Mucosa of descending colon (tissue), 3 donors: ENCODE data around the gene UST. TPM values are rescaled to one million over a fixed set of nuclear protein-coding genes. Genes with fewer than 3 reads are reported as not detected.
"Not testable (repeated sequence)": the region's sequence is repeated elsewhere in the genome, so short reads cannot be mapped to it uniquely, and the experiment has no call there.

ENCODE experiments used
- ATAC-seq: fragments of 200-7000 bp; cut with Tn5 transposase; one replicate; pipeline ENCODE4 v1.9.1; 2020; ENCODE audit warnings: mild to moderate bottlenecking, moderate library complexity
- DNase-seq, 3 donors: peaks; one replicate each; pipeline ENCODE4 v3.0.0-alpha.2; 2020
- H3K36me3 ChIP-seq: fragments of 200-600 bp; one replicate; pipeline ENCODE4 v1.8.0; 2021; ENCODE audit warnings: low read depth, mild to moderate bottlenecking
- H3K4me1 ChIP-seq: fragments of 200-600 bp; one replicate; pipeline ENCODE4 v1.8.0; 2021; ENCODE audit warnings: low read depth, mild to moderate bottlenecking
- H3K4me3 ChIP-seq: fragments of 200-600 bp; one replicate; pipeline ENCODE4 v1.8.0; 2021; ENCODE audit warnings: mild to moderate bottlenecking
- H3K9me3 ChIP-seq: fragments of 200-600 bp; one replicate; pipeline ENCODE4 v1.8.0; 2021; ENCODE audit warnings: mild to moderate bottlenecking
- intact Hi-C, 2 donors: fragments of 100-400 bp; cut with DNase I in 1 of 2; cut with micrococcal nuclease in 1 of 2; formaldehyde crosslinking; loops; one replicate each; pipeline versions ENCODE4 v1.11.0 to v1.11.1; 2022; cut with DNase I, micrococcal nuclease
- total RNA-seq, 3 donors: library from RNA; stranded (reverse); fragmentation: NEBNext Ultra II Directional in 2 of 3; extraction: Animal tissue kit (Norgen Biotek cat#: 25700) in 2 of 3; gene quantifications; one replicate each; pipeline versions ENCODE4 v1.2.1 to v1.2.4, GENCODE V29; 2021 to 2023
- TF ChIP-seq, protein P1 (sequence below): fragments of 200-600 bp; IDR thresholded peaks from one replicate; pipeline ENCODE4 v1.8.0; 2022; ENCODE audit warnings: antibody characterized with exemption, mild to moderate bottlenecking
- donor health status: DM: no; HTN: no; CAD: no; lungs with moderate emphysema.
- donor health status: DM: no; HTN: no; CAD: no.
- donor health status: DM: no; HTN: yes; CAD: no.

UST gene
- total RNA-seq, 3 donors from 2014 or later = 1.1 to 16.2 (median 2.1) TPM

DNA sequence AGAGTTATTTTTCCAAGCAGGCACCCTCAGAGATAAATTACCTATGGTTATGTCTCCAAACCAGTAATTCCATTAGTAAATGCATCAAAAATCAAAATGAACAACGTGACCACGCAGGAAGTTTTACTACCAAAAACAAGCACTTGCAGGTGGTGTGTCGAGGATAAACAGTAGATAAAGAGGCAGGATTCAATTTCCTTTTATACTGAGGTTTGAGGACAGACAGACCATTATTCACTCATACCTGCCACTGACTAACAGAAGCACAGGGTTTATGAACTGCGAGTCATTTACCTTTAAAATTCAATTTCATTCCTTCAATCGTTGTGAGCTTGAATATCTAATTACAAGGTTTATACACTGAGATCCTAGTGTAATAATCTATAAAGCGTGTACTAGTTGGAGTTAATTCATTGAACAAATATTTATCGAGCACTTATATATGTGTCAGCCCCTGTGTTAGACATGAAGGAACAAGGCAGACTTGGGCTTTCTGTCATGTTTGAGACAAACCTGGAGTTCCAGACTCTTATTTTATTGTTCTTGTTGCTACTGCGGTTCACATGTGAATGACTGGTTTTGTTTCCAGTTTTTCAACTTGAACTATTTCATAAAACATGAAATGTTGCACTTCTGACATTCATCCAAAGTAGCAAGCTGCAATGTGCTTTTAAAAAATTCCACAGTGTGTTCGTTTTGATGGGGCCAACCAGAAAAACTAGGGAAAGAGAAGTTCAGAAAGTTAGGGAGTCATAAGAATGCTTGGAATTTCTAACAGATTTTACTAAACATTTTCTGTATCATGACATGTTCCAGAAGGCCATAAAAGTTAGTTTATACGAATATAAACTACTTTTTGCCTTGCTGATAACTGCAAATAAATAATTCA is 205.6 kb downstream of the UST start:
- TF ChIP-seq, protein P1, sequence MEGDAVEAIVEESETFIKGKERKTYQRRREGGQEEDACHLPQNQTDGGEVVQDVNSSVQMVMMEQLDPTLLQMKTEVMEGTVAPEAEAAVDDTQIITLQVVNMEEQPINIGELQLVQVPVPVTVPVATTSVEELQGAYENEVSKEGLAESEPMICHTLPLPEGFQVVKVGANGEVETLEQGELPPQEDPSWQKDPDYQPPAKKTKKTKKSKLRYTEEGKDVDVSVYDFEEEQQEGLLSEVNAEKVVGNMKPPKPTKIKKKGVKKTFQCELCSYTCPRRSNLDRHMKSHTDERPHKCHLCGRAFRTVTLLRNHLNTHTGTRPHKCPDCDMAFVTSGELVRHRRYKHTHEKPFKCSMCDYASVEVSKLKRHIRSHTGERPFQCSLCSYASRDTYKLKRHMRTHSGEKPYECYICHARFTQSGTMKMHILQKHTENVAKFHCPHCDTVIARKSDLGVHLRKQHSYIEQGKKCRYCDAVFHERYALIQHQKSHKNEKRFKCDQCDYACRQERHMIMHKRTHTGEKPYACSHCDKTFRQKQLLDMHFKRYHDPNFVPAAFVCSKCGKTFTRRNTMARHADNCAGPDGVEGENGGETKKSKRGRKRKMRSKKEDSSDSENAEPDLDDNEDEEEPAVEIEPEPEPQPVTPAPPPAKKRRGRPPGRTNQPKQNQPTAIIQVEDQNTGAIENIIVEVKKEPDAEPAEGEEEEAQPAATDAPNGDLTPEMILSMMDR = no peak

DNA sequence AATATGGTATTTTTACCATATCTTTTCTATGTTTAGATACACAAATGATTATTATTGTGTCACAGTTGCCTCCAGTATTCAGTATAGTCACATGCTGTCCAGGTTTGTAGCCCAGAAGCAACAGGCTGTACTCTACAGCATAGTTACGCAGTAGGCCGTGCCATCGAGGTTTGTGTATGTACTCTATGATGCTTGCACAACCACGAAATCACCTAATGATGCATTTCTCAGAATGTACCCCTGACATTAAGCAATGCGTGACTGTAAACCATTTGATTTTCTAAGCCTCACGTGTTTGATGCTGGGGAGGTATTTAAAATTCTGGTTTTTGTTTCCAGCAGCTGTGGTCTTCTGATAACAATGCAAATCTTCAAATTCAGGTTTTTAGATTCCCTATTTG is 207.6 kb downstream of the UST start:
- TF ChIP-seq, protein P1 = no peak

More for the DNA sequence above, 205.6 kb downstream of the UST start:
- DNase-seq = no peak
- ATAC-seq = no peak
- Histone ChIP-seq H3K9me3 (no peaks in the 10 kb centered on the region), H3K4me1 (no peaks in the 10 kb centered on the region), H3K4me3 (no peak overlapping the region), H3K36me3 (no peaks in the 10 kb centered on the region)
- intact Hi-C loops = loop anchor here in 1 of 2 donors (10.0 kb wide), 1 partner anchor 378 kb away; no protein-coding TSS in a partner anchor

DNA sequence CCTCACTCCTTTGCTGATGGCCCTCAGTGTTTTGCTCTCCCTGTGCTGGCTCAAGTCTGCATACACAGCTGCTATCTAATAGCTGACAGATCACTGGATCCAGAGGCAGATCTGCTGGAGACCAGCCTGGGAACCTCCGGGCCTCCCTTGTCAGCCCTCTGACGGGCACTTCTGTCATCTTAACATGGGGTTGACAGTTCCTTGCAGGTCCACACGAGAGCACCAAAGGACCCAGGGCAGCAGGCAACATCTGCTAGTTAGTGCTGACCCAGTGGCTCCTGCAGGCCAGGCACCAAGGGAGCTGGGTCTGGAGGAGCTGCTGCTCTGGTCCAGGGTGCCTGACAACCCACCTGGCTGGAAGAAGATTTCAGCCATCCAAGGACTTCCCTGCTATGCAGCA is 208.1 kb downstream of the UST start:
- ATAC-seq = no peak
- DNase-seq = no peak
- TF ChIP-seq, protein P1 = no peak
- no peaks in the 10 kb centered on the region for H3K36me3 ChIP-seq
- no peaks in the 10 kb centered on the region for H3K9me3 ChIP-seq
- intact Hi-C loops = loop anchor here in 1 of 2 donors (10.0 kb wide), 1 partner anchor 380 kb away; no protein-coding TSS in a partner anchor
- H3K4me1 ChIP-seq = no peaks in the 10 kb centered on the region
- no peak overlapping the region for H3K4me3 ChIP-seq

More for the DNA sequence above, 207.6 kb downstream of the UST start:
- ATAC-seq (no peak), DNase-seq (no peak)
- Histone ChIP-seq H3K9me3 (no peaks in the 10 kb centered on the region), H3K4me3 (no peak overlapping the region), H3K4me1 (no peaks in the 10 kb centered on the region), H3K36me3 (no peaks in the 10 kb centered on the region)
- intact Hi-C loops = loop anchor here in 1 of 2 donors (10.0 kb wide), 1 partner anchor 380 kb away; no protein-coding TSS in a partner anchor

DNA sequence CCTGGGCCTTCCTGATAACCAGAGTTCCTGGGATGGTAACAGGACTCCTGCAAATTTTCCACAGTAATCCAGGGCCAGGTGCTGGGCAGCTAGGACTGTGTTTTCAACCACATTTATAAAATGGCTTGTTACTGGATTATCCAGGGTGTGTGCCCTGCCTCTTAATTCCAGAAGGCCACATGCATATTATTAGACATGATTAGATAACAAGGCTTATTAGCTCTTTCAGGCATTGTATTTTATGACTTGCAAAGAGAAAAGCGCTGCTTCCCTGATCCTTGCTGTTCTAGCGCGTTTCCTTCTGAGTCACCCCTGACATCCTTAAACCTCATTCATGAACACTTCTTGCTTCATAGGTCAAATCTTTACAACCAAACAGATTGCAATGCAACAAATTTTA is 208.6 kb downstream of the UST start:
- DNase-seq (no peak), ATAC-seq (no peak)
- TF ChIP-seq, protein P1 = no peak
- intact Hi-C loops = loop anchor here in 1 of 2 donors (10.0 kb wide), 1 partner anchor 381 kb away; no protein-coding TSS in a partner anchor
- Histone ChIP-seq H3K9me3 (no peaks in the 10 kb centered on the region), H3K36me3 (no peaks in the 10 kb centered on the region), H3K4me3 (no peak overlapping the region), H3K4me1 (no peaks in the 10 kb centered on the region)

DNA sequence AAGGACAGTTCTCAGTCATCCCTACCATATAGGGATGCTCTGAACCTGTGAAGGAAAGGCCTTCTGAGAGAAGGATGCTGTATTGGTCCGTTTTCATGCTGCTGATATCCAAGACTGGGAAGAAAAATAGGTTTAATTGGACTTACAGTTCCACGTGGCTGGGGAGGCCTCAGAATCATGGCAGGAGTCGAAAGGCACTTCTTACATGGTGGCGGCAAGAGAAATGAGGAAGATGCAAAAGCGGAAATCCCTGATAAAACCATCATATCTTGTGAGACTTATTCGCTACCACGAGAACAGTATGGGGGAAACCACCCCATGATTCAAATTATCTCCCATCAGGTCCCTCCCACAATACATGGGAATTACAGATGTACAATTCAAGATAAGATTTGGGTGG is 209.3 kb downstream of the UST start:
- not testable (repeated sequence) for ATAC-seq, H3K9me3 ChIP-seq, H3K36me3 ChIP-seq, DNase-seq, H3K4me3 ChIP-seq, H3K4me1 ChIP-seq
- intact Hi-C loops = loop anchor here in 1 of 2 donors (10.0 kb wide), 1 partner anchor 381 kb away; no protein-coding TSS in a partner anchor

DNA sequence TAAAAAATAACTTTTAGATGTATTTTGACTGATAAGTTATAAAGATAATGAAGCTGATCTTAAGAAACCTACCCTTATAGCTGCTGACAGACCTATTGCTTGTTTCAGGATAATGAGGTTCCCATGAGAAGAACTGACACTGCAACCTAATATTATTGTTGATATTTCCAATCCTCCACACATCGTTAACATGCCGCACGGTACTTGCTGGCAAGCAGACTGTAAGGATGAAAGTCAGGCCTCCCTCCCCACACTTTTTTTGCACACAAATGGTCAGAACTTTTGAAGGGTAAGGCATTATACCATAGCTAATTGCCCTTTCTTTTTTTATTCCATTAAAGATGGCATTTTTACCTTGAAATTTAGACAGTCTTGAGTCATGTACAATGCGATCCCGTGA is 210.9 kb downstream of the UST start:
- Histone ChIP-seq H3K4me3 (no peak overlapping the region), H3K9me3 (no peaks in the 10 kb centered on the region), H3K4me1 (no peaks in the 10 kb centered on the region), H3K36me3 (no peaks in the 10 kb centered on the region)
- ATAC-seq (no peak), DNase-seq (no peak)
- TF ChIP-seq, protein P1 = no peak
- intact Hi-C loops = loop anchor here in 1 of 2 donors (10.0 kb wide), 1 partner anchor 383 kb away; no protein-coding TSS in a partner anchor
